ENCODE data around the gene GBGT1. TPM values are rescaled to one million over a fixed set of nuclear protein-coding genes. Genes with fewer than 3 reads are reported as not detected.
A peak's percentile ranks its signal among the peaks of the same experiment; 100 is the strongest.

The GBGT1 gene
- total RNA-seq, 1 experiment from 2014 or later = 0.14 TPM

DNA sequence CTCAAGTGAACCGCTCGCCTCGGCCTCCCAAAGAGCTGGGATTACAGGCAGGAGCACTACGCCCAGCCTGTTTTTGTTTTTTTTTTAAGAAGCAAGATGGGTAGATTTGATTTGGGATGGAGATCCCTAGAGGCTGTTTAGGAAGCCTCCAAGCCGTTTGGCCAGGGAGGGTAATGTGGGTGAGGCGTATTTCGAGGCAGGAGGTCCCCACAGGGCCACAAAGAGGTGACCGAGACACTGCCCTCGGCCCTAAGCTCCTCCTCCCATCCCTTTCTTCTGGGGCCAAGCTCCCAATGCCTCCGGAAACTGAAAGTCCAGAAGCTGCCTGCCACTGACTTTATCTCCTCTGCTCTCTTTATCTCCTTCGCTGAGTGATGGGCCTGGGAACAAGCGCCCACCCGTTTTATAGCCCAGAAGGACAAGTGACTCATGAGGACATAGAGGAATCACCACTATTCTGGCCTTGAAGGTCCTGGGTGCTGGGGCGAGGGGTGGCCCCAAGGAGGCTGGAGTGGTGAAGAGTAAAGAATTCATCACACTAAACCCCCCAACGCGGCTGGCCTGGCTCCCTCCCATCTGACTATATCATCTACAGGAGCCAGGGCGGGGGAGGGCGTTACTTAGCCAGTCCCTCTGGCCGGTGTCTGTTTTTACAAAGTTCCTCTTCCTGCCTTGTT, 40.6 kb downstream of the GBGT1 start:
- Histone ChIP-seq H3K36me3 (ENCODE audit: control insufficient read depth, insufficient read depth, low read length) (no peaks in the 10 kb centered on the region), H3K27me3 (replicated peaks; ENCODE audit: control insufficient read depth, insufficient read depth, low read length) (no peaks in the 10 kb centered on the region), H3K4me3 (ENCODE audit: low read depth, low read length) (no peak overlapping the region), H3K9me3 (no peaks in the 10 kb centered on the region), H3K4me1 (peaks cover 26% of the 10 kb centered on the region)
- no peaks in the 10 kb centered on the region for H3K27me3 Mint-ChIP-seq (ENCODE audit: insufficient read depth, unreplicated experiment)
- peaks cover 24% of the 10 kb centered on the region for H3K4me1 Mint-ChIP-seq (ENCODE audit: low read depth, unreplicated experiment)
- intact Hi-C loops (cut with micrococcal nuclease; ENCODE audit: unreplicated experiment) = no loop called here
- no TSS peak for BruUV-seq (replicated peaks)
- H3K4me3 Mint-ChIP-seq (ENCODE audit: unreplicated experiment) = no peak overlapping the region
- H3K9me3 Mint-ChIP-seq (ENCODE audit: unreplicated experiment) = no peaks in the 10 kb centered on the region
- TF ChIP-seq, protein P1, sequence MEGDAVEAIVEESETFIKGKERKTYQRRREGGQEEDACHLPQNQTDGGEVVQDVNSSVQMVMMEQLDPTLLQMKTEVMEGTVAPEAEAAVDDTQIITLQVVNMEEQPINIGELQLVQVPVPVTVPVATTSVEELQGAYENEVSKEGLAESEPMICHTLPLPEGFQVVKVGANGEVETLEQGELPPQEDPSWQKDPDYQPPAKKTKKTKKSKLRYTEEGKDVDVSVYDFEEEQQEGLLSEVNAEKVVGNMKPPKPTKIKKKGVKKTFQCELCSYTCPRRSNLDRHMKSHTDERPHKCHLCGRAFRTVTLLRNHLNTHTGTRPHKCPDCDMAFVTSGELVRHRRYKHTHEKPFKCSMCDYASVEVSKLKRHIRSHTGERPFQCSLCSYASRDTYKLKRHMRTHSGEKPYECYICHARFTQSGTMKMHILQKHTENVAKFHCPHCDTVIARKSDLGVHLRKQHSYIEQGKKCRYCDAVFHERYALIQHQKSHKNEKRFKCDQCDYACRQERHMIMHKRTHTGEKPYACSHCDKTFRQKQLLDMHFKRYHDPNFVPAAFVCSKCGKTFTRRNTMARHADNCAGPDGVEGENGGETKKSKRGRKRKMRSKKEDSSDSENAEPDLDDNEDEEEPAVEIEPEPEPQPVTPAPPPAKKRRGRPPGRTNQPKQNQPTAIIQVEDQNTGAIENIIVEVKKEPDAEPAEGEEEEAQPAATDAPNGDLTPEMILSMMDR (IDR thresholded peaks at IDR 0.05; ENCODE audit: insufficient read depth in 1 of 2, low read depth in 1 of 2, low read length in 1 of 2, severe bottlenecking in 1 of 2, unreplicated experiment in 1 of 2) = no peak
- DNase-seq = peak; percentile 29 to 70
- peaks cover 24% of the 10 kb centered on the region for H3K36me3 Mint-ChIP-seq (ENCODE audit: insufficient read depth, unreplicated experiment)
- CTCF ChIA-PET = interaction anchor here (0.9 to 1.6 kb wide), 2 partner anchors 13 to 21 kb away, joined by 3 to 6 read pairs; no protein-coding TSS in a partner anchor
- no peak overlapping the region for H3K27ac Mint-ChIP-seq (ENCODE audit: unreplicated experiment)
- POLR2A ChIA-PET = interaction anchor here (0.7 kb wide), 1 partner anchor 179 kb away, joined by 3 read pairs; no protein-coding TSS in a partner anchor

DNA sequence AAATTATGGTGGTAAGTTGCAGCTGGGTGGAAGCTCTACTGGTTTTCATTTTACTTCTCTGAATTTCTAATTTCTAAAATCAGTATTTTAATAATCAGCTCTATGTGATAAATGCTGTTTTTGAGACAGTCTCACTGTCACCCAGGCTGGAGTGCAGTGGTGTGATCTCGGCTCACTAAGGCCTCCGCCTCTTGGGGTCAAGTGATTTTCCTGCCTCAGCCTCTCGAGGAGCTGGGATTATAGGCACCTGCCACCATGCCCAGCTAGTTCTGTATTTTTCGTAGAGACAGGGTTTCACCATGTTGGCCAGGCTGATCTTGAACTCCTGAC, 41.1 kb downstream of the GBGT1 start:
- Mint-ChIP-seq H3K27me3 (ENCODE audit: insufficient read depth, unreplicated experiment) (no peaks in the 10 kb centered on the region), H3K4me1 (ENCODE audit: low read depth, unreplicated experiment) (peaks cover 24% of the 10 kb centered on the region), H3K27ac (ENCODE audit: unreplicated experiment) (no peak overlapping the region), H3K9me3 (ENCODE audit: unreplicated experiment) (no peaks in the 10 kb centered on the region), H3K36me3 (ENCODE audit: insufficient read depth, unreplicated experiment) (peaks cover 29% of the 10 kb centered on the region), H3K4me3 (ENCODE audit: unreplicated experiment) (no peak overlapping the region)
- DNase-seq = no peak
- BruUV-seq (replicated peaks) = no TSS peak
- Histone ChIP-seq H3K36me3 (ENCODE audit: control insufficient read depth, insufficient read depth, low read length) (no peaks in the 10 kb centered on the region), H3K9me3 (no peaks in the 10 kb centered on the region), H3K4me3 (ENCODE audit: low read depth, low read length) (no peak overlapping the region), H3K4me1 (peaks cover 26% of the 10 kb centered on the region), H3K27me3 (replicated peaks; ENCODE audit: control insufficient read depth, insufficient read depth, low read length) (no peaks in the 10 kb centered on the region)
- ChIA-PET POLR2A (interaction anchor here (0.7 kb wide), 1 partner anchor 179 kb away, joined by 3 read pairs; no protein-coding TSS in a partner anchor), CTCF (interaction anchor here (0.9 to 1.6 kb wide), 2 partner anchors 12 to 22 kb away, joined by 3 to 6 read pairs; no protein-coding TSS in a partner anchor)
- TF ChIP-seq, protein P1 (IDR thresholded peaks at IDR 0.05; ENCODE audit: insufficient read depth in 1 of 2, low read depth in 1 of 2, low read length in 1 of 2, severe bottlenecking in 1 of 2, unreplicated experiment in 1 of 2) = no peak
- intact Hi-C loops (cut with micrococcal nuclease; ENCODE audit: unreplicated experiment) = no loop called here

DNA sequence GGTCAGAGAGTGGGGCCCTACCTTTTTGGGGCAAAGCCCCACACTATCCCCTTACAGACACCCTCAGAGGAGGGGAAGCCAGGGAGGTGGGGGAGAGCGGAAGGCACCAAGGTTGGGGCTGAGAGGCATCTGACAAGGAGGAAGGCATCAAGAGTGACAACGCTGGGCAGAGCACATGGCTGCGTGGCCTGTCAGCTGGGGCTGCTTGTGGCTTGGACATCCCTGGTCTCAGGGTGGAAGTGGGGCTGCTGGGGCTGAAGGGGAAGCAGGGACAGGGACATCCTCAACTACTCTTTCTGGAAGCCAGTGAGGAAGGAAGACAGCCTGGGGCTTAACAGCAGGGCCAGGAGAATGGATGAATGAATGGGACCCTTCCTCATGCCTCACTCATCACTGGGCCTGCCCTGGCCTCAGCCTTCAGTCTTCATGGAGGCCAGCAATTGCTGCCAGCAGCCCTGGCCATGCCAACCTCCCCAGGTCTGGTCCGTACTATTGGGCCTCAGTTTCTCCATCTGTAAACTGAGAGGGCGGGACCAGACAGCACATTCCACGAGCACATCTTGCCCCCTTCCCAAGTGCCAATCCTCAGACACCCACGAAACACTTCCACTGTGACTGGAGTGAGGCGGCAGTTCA, 41.7 kb downstream of the GBGT1 start:
- Histone ChIP-seq H3K9me3 (no peaks in the 10 kb centered on the region), H3K4me3 (ENCODE audit: low read depth, low read length) (no peak overlapping the region), H3K4me1 (peaks cover 26% of the 10 kb centered on the region), H3K27me3 (replicated peaks; ENCODE audit: control insufficient read depth, insufficient read depth, low read length) (no peaks in the 10 kb centered on the region), H3K36me3 (ENCODE audit: control insufficient read depth, insufficient read depth, low read length) (no peaks in the 10 kb centered on the region)
- Mint-ChIP-seq H3K4me1 (ENCODE audit: low read depth, unreplicated experiment) (peaks cover 24% of the 10 kb centered on the region), H3K27ac (ENCODE audit: unreplicated experiment) (peak overlapping the region; percentile 64), H3K36me3 (ENCODE audit: insufficient read depth, unreplicated experiment) (peaks cover 31% of the 10 kb centered on the region), H3K4me3 (ENCODE audit: unreplicated experiment) (peak overlapping the region; percentile 52), H3K9me3 (ENCODE audit: unreplicated experiment) (no peaks in the 10 kb centered on the region), H3K27me3 (ENCODE audit: insufficient read depth, unreplicated experiment) (no peaks in the 10 kb centered on the region)
- intact Hi-C loops (cut with micrococcal nuclease; ENCODE audit: unreplicated experiment) = no loop called here
- POLR2A ChIA-PET = interaction anchor here (0.7 kb wide), 1 partner anchor 178 kb away, joined by 3 read pairs; no protein-coding TSS in a partner anchor
- DNase-seq = no peak
- TF ChIP-seq, protein P1 (IDR thresholded peaks at IDR 0.05; ENCODE audit: insufficient read depth in 1 of 2, low read depth in 1 of 2, low read length in 1 of 2, severe bottlenecking in 1 of 2, unreplicated experiment in 1 of 2) = no peak
- CTCF ChIA-PET = interaction anchor here (0.9 to 1.6 kb wide), 2 partner anchors 12 to 22 kb away, joined by 3 to 6 read pairs; no protein-coding TSS in a partner anchor
- BruUV-seq (replicated peaks) = no TSS peak
